ENCODE measurements around the gene NHLH1.
"Not testable (repeated sequence)": the region's sequence is repeated elsewhere in the genome, so short reads cannot be mapped to it uniquely, and the experiment has no call there.

NHLH1 gene

DNA sequence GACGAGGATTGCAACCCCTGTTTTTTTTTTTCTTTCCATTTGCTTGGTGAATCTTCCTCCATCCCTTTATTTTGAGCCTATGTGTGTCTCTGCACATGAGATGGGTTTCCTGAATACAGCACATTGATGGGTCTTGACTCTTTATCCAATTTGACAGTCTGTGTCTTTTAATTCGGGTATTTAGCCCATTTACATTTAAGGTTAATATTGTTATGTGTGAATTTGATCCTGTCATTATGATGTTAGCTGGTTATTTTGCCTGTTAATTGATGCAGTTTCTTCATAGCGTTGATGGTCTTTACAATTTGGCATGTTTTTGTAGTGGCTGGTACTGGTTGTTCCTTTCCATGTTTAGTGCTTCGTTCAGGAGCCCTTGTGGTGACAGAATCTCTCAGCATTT is 21.5 kb downstream of the NHLH1 start:
- DNase-seq: not testable (repeated sequence)

DNA sequence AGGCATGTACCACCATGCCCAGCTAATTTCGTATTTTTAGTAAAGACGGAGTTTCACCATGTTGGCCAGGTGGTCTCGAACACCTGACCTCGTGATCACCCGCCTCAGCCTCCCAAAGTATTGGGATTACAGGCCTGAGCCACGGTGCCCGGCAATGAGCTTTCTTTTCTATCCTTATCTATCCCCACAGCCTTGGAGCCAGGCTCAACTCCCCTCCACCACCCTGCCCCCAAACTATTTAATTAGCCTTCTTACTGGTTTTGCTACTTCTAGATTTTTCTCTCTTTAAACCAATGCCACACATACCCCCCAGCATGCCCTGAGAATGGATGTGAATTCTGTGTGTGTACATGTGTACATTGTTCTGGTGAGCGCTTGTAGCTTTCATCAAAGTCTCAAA is 27.8 kb downstream of the NHLH1 start:
- no peak for DNase-seq

DNA sequence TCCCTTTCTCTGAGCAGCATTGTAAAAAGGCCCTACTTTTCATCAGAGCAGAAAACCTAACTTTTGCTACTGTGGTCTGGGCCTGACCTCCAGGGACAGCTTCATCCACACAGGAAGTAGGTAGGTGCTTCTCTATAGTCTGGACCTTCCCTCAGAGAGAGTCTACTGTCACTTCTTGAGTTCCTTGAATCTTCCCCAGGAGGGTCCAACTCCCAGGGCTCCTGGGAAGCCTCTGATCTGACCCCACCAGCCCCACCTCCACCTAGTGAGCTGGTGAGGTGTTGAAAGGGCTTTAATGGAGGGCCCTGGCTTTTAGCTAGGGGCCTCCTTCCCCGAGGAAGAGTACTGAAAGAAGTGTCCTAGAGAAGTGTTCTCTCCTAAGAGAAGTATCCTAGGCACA is 30.8 kb downstream of the NHLH1 start:
- no peak for DNase-seq

DNA sequence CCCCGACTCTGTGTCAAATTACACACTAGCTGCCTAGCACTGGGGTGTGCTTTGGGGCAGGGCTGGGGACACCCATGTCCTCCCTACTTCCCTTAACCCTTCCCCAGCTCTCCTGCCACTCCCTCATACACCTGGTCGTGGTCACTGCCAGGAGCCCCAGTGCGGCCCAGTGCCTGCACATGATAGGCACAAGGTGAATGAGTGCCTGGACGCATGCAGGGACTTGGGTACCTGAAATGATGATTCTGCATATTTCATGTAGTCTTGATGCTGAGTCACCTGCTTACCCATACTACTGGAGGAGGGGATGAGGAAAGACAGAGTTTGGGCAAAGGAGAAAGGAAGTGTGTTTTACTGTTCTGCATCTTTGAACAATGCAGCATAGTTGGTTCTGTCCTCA is 32.0 kb downstream of the NHLH1 start:
- DNase-seq: no peak

DNA sequence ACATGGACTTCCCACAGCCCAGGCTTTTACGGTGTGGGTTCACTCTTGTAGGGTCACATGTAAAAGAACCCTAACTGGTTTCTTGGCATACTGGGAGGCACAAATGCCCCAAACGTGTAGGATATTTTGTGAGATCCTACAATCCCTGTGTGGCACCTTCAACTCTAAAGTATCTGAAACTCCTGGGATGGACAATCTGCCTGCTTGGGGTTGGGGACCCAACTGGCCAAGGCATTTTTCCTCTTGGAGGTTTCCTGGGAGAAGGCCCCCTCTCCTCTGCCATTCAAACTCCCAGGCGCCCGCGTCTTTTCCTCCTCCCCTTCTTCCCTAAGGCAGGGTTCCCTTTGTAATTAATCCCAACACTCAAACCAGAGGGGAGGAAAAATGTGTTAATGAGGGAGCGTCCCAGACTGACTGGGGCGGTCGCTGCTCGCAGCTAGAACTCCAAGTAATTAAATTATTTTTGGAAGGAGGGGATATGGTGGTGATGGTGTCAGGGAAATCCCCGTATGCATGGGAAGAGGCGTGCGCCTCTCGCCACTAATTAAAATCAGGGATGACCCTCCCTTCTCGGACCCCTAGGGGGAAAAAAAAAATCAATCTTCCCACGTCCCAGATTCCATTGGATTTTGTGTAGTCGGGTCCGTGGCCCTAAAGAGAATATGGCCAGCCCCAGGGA is 32.8 kb downstream of the NHLH1 start:
- DNase-seq: no peak

DNA sequence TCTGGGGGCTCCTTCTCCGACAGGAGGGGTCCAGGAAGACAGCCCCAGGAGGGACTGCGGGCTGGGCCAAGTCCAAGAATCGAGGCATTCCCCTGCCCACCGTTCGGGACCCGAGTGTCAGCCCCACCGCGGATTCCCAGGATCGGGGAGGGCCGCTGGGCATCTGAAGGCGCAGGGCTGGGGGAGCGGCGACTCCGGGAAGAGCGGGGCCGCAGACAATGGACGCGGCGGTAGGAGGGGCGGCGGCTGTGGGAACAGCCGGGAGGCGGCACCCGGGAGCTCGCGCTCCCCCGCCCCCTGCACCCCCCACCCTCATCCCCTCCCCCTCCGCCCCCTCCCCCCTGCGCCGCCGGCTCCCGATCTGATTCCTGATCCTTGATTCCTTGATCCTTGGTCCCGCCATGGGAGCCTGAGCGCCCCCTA is 33.4 kb downstream of the NHLH1 start, which contains the start of gene VANGL2:
VANGL2 (plus strand) TSS at position 342 of the 423 bp plus-strand sequence. CDS start 15,274 bp downstream, outside the sequence.
- peak in 5 of 6 experiments; percentile 6 to 26 (median 15) for DNase-seq

DNA sequence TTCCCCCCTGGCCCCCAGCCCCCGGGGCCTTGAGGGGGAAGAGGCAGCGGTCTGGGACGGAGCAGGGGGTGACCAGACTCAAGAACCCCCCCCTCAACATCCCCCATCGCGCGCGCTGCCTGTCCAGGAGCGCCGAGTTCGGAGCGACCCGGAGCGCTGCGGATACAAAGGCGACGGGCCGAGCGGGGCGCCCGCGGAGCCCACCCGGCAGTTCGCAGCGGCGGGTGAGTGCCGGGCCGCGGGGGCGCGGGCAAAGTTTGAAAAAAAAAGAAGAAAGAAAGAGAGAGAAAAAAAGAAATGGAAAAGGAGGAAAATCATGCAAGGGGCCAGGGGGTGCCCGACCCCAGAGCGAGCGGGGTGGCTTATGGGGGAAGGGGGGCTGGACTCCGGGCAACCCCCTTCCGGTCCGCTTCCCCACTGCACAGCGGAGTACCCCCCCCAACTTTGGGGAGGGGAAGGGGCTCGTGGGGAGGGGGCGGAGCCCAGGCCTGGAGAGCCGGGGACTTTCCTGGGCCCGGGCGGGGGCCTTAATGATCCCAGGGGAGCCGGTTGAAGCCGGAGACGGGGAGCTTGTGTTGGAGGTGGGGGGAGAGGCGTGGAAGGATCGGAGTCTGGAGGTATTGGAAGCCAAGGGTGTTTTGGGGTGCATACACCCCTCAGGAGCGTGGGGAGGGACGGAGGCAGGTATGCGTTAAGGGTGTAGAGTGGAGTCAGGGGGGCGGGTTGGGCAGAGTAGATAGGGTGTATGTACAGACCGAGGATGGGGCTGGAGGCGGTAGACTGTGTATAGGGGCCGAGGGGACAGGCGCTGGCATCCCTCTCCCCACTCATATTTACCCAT is 34.0 kb downstream of the NHLH1 start:
- DNase-seq: peak in 3 of 6 experiments; percentile 12 to 16 (median 15)

DNA sequence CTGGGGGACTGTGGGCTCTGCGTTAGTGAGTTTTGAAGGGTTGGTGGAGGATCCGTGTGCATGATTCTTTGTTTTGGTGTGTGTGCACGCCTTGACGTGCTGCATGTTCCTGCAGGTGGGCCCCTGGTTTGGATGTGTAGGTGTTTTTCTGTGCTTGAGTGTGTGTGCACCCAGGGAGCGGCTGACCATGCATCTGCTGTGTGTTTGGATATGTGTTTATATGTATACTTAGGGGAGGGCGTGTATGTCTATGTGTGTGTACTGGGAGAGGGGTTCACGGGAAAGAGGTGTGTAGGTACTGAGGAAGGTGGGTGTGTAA is 34.6 kb downstream of the NHLH1 start:
- DNase-seq: no peak

DNA sequence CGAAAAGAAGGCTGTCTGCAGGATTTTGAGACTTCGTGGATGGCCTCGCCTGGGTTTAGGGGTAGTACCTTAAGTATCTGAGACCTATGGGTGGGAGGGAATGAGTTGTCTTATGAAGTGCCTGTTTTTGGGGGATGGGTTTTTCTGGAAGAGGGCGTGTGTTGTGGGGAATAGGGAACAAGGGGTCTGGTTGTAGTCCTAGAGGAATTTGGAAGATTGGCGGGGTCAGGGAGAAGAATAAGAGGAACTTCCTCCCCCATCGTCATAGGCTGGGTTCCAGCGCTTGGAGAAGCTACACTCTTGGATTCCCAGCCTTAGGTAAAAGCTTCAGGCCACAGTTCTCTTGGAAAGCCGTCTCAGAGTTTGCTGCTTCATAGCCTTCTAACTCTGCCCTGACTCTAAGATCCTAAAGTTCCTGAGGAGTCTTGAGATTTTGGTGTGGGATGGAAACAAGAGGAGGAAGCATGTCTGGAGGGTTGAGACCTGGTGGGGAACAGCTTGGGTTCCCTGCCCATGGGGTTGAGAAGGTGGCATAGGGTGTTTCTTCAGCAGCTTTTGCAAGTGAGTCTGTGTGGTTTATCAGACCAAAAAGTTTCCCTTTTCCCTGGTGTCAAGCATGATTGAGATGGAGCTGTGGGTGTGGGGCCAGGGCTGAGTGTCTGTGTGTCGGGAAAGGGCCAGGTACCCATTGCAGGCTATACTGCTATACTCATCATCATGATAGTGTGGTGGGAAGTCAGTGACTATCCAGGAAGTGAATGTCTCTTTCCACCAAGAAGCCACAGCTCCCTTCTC is 35.3 kb downstream of the NHLH1 start:
- no peak for DNase-seq

DNA sequence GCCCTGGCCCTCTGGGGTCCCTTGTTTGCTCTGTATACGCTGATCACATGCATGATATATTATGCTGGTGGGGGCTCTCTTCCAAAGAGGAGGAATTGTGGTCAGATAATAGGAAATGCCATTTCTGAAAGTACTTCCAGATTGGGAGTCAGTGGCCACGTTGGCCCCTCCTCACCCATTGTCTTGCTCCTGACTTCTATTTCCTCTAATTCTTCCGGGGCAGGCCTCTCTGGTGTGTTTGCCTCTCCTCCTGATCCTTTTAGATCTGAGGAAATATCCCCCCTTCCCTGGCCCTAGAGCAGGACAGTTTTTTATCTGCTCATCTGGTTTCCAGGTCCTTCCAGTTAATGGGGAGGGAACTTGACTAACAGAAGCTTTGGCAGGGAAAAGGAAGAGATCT is 36.4 kb downstream of the NHLH1 start:
- no peak for DNase-seq

DNA sequence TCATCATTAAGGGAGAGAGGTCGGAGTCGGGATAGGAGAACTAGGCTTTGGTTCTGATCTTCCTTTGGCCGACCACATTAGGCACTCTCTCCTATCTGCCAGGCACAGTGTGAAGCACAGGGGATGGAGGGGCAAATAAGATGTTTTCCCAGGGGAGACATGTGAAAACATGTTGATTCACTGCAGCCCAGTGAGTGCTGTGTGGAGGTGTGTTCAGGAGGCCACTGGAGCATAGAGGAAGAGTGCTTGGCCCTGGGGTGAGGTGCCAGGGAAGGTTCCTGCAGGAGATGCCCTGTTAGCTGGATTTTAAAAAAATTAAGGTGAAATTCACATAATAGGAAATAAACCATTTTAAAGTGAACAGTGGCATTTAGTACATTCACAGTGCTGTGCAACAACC is 37.2 kb downstream of the NHLH1 start:
- no peak for DNase-seq

DNA sequence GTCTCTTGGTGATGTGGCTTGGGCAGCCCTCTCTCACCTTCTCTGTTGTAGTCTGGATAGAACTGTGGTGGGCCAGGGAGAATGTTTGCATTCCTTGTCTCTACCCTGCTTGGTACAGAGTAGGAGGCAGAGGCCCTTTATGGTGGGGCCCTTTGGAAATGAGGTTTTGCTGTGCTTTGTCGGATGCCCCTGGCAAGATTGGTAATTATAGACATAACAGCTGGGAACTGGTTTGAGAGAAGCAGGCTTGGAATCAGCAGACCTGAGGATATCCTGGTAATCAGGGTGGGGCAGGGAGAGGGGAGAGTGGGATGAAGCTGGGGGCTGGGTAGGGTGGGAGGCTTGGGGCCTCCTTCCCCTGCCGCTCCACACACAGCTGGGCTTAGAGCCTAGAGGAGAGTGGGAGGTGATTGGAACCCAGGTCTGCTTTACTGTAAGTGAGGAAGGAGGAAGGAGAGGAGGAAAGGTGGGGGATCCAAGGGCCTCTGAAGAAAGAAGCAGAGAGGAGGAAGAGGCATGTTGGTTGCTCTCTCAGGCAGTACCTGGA is 38.5 kb downstream of the NHLH1 start:
- no peak for DNase-seq

DNA sequence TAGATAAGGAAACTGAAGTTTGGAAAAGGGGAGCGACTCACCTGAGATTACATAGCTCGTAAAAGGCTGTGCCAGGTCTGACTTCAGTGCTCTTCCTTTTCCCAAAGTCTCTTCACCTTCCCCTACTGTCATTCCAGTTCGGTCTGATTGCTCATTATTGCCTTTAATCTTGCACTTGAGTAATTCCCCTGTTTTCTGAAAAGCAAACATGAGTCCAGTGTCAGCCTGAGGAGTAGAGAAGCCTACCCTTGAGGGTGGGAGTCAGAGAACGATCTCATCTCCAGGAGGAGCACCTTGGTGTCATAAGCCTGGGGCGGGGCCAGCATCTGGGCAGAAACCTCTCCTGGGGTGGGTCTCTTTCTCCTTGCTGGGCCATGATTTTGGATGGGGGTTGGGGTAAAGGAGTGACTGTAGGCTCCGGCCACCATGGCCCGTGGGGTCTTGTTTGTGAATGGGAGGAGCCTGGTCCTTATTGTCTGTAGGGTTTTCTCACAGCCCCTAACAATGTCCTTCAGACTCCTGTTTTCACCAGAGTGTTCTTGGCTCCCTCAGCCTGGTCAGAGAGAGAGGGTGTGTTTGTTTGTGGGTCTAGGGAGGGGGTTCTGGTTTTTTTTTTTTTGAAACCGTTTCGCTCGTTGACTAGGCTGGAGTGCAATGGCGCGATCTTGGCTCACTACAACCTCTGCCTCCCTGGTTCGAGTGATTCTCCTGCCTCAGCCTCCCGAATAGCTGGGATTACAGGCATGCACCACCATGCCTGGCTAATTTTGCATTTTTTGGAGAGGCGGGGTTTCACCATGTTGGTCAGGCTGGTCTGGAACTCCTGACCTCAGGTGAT is 39.5 kb downstream of the NHLH1 start:
- no peak for DNase-seq

DNA sequence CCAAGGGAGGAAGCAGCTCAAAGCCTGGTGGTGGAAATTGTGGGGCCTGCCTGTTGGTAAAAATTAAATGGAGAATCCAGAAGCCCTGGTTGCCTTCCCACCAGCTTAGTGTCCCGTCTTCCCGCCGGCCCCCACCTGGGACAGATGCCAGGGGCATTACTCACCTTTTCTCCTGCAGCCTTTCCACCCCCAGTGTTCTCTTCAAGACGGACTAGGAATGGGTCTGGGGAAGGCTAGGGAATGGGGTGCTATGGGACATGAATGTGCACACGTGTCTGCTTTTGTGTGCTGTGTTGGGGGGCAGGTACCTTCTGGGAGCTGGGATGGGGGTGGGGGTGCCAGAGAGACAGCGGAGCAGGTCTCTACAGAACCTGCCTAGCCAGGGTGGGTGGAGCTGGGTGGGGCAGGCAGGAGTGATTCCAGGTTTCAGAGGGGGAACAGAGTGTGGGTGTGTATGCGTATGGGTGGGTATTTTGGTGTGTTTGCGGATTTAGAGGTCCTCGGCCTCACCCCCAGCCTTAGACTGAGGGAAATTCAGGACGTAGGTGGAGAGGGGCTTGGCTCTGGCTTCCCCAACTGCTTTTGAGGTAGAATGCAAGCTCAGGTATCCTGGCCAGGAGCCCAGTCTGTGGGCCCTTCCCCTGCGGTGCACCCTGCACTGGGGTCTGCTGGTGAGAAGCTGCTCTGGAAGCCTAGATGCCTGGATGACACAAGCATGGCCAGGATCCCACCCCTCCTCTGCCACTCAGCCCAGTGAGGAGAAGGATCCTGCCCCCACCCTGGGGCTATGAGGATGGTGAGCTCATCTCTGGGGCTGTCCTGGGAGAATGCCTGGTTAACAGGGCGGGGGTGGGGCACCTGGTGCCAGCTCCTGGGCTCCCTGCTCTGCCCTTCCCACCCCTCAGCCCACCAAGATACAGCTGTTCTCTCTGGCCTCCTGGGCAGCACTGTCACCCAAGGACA is 41.2 kb downstream of the NHLH1 start:
- DNase-seq: no peak

DNA sequence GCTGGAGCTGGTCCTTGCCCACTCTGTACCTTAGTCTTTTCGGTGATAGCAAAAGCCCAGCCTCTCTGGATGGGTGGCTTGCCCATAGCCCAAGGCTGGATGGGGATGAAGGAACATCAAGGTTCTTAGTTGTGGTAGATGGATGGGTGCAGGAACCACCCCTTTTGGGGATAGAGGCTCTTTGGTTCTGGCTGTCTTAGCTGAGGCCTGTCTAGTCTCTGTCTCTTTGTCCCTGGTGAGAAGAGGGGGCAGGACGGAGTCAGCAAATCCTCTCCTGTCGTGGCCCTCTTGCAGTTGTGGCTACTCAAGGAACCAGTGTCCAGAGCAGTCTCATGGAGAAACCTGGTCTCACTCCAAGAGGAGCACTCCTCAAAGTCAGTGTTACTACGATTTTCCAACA is 42.0 kb downstream of the NHLH1 start:
- no peak for DNase-seq

DNA sequence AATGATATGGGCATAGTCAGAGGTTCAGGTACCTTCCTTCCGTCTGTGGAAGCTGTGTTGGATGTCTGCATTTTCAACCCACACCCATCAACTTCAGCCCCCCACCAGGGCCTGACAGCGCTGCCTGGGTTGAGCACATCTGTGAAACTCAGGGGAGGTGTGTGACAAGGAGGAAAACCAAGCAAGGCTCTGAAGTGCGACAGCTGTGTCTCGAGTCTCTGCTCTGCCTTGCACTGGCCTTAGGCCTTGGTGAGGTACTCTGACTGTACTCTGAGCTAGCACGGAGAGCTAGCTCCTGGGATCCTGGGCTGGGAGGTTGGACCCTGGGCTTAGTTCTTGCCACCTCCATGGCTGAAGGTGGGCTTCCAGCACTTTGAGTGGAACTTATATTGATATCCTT is 42.6 kb downstream of the NHLH1 start:
- no peak for DNase-seq

DNA sequence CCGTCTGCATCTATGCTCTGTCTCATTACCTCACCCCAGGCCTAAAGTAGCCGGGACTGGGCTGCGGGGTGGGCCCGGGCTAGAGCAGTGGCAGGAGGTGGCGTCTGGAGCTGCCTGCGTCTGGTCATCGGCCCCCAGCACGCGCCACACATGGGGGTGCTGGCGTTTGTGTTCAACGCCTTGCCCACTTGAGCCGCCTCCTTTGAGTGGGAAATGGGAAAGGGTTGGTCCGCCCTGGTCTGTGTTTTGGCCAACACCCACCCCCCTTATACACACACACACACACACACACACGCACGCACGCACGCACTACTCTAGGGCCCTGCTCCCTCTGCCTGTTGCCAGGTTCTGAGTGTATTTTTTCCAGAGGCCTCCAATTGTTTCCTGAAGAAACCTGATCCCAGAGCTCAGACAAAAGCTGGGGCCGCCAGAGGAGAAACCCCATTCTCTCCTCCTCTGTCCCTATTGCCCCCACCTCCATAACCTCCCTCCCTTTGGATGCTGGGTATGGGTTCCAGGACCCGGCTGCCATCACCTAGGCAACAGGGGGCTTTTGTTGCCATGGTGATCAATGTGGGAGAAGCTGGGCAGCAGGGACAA is 43.6 kb downstream of the NHLH1 start:
- DNase-seq: no peak

DNA sequence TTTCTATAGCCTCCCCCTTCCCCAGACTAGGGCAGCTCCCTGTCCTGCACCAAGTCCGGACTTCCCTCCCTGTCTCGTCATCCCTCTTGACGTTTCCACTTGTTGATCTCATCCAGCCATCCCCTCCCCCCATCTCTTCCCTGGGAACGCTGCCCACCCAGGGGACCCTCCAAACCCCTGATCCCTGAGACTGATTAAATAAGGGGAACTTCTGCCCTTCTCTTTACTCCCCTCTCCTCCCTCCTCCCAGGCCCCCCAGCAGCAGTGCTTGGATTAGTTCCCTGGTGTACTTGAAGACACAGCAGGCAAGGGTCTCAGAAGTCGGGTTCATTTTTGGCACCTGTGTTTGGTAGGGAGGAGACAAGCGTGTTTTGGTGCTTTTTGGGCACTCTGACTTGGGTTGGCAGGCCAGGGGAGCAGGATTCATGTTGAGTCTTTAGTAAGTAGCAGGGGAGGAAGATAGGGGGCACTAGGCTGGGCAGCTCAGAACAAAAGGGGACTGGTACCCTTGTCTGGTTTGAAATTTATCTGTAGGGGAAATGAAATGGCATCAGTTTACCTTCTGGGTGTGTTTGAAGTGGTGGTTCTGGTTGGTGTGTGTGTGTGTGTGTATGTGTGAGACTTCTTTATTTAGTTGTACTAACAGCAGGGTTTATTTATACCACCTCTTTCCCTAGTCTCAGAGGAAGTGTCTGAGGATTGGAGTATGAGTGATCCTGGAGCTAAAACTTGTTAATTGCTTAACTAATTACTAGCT is 44.6 kb downstream of the NHLH1 start:
- no peak for DNase-seq

DNA sequence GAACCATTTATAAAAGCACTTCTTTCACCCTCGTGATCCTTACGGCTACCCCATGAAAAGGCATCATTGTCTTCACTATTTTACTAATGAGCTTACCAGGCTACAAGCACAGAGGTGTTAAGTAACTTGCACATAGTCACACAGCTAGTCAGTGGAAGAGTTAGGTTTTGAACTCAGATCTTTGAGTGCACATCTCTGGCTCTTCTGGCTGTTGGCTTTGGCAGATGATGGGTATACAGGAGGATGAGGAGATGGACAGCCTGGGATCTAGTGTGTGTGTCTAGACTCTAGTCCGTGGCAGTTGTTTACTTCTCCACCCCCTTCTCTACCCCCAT is 45.1 kb downstream of the NHLH1 start:
- DNase-seq: no peak

DNA sequence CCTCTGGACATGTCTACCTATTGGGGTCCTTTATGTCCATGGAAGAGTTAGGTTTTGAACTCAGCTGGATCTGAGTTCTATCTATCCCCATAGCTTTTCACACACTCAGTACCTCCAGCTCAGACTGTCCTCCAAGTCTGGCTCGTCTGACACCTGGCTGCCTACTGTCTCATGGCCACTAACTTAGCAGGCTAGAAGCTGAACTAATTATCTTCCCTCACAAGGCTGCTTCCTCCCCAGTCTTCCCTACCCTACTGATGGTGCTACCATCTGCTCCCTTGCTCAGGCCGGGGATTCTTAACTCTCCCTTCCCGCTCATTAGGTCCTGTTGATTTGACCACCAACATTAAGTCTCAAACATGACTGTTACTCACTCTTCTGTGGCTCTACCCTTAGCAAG is 46.8 kb downstream of the NHLH1 start:
- DNase-seq: no peak
